GM23338 (cell line): ENCODE measurements around the gene ZNF397. TPM values are rescaled to one million over a fixed set of nuclear protein-coding genes. Genes with fewer than 3 reads are reported as not detected.

Source experiments
- ATAC-seq: fragments of 200-7000 bp; cut with Tn5 transposase; 3 replicates; pipeline ENCODE4 v1.9.1; 2020
- DNase-seq: peaks from one replicate; pipeline ENCODE4 v3.0.0-alpha.2; 2015; ENCODE audit warnings: low spot score
- H2AFZ ChIP-seq: fragments of 200-600 bp; sonication (generic); 2 replicates; pipeline ENCODE4 v1.8.0; 2016; ENCODE audit warnings: antibody characterized with exemption, mild to moderate bottlenecking, moderate library complexity
- H3F3A ChIP-seq: fragments of 200-600 bp; sonication (generic); replicated peaks from 2 replicates; pipeline ENCODE4 v1.8.0; 2017; ENCODE audit warnings: antibody characterized with exemption, mixed run types, low read depth
- H3K27ac ChIP-seq: fragments of 200-600 bp; sonication (generic); 2 replicates; pipeline ENCODE4 v1.6.1; 2016; ENCODE audit warnings: low read depth
- H3K27me3 ChIP-seq: fragments of 200-600 bp; sonication (generic); 2 replicates; pipeline ENCODE4 v1.8.0; 2016; ENCODE audit warnings: mild to moderate bottlenecking, mixed run types, moderate library complexity; ENCODE audit not compliant: insufficient read depth
- H3K36me3 ChIP-seq: fragments of 200-600 bp; sonication (generic); 2 replicates; pipeline ENCODE4 v1.8.0; 2016; ENCODE audit warnings: mild to moderate bottlenecking; ENCODE audit not compliant: insufficient read depth
- H3K4me1 ChIP-seq: fragments of 200-600 bp; sonication (generic); 2 replicates; pipeline ENCODE4 v1.8.0; 2016; ENCODE audit warnings: mild to moderate bottlenecking, moderate library complexity; ENCODE audit not compliant: insufficient read depth
- H3K4me2 ChIP-seq: fragments of 200-600 bp; sonication (generic); 2 replicates; pipeline ENCODE4 v1.7.1; 2017; ENCODE audit warnings: mixed run types
- H3K4me3 ChIP-seq: fragments of 200-600 bp; sonication (generic); 2 replicates; pipeline ENCODE4 v1.6.1; 2016; ENCODE audit warnings: mixed run types
- H3K79me2 ChIP-seq: fragments of 200-600 bp; sonication (generic); replicated peaks from 2 replicates; pipeline ENCODE4 v1.8.0; 2017; ENCODE audit warnings: mild to moderate bottlenecking; ENCODE audit not compliant: insufficient read depth
- H3K9me2 ChIP-seq: fragments of 200-600 bp; sonication (generic); 2 replicates; pipeline ENCODE4 v1.8.0; 2017; ENCODE audit not compliant: insufficient read depth
- H4K20me1 ChIP-seq: fragments of 200-600 bp; sonication (generic); replicated peaks from 2 replicates; pipeline ENCODE4 v1.8.0; 2017; ENCODE audit warnings: mild to moderate bottlenecking; ENCODE audit not compliant: insufficient read depth
- H3K27ac Mint-ChIP-seq: 2 replicates; pipeline ENCODE4 v1.8.0; 2020; ENCODE audit warnings: inconsistent platforms, mild to moderate bottlenecking, moderate library complexity, mixed read lengths
- H3K27me3 Mint-ChIP-seq: 3 replicates; pipeline ENCODE4 v1.8.0; 2022; ENCODE audit warnings: low read depth, mild to moderate bottlenecking, moderate library complexity, mixed read lengths, inconsistent platforms; ENCODE audit not compliant: insufficient read depth, poor library complexity
- H3K36me3 Mint-ChIP-seq: 3 replicates; pipeline ENCODE4 v1.8.0; 2021; ENCODE audit warnings: low read depth, mild to moderate bottlenecking, inconsistent platforms, moderate library complexity, mixed read lengths
- H3K4me1 Mint-ChIP-seq: 3 replicates; pipeline ENCODE4 v1.8.0; 2020; ENCODE audit warnings: mild to moderate bottlenecking, inconsistent platforms, mixed read lengths
- H3K4me3 Mint-ChIP-seq: 3 replicates; pipeline ENCODE4 v1.8.0; 2021; ENCODE audit warnings: moderate library complexity, mild to moderate bottlenecking, inconsistent platforms, mixed read lengths
- H3K9me3 Mint-ChIP-seq: 3 replicates; pipeline ENCODE4 v1.8.0; 2020; ENCODE audit warnings: moderate library complexity, mild to moderate bottlenecking, inconsistent platforms, mixed read lengths
- CREB1 ChIP-seq: fragments of 250-450 bp; sonication (Bioruptor Pico); IDR thresholded peaks from 2 replicates; pipeline ENCODE4 v1.5.0; 2020; ENCODE audit warnings: low read depth, mild to moderate bottlenecking, moderate library complexity
- EZH2phosphoT487 ChIP-seq: fragments of 200-600 bp; sonication (generic); IDR thresholded peaks from one replicate; pipeline ENCODE4 v1.8.1; 2018; ENCODE audit warnings: antibody characterized with exemption; ENCODE audit not compliant: unreplicated experiment
- JUNB ChIP-seq: IDR thresholded peaks from one replicate; pipeline ENCODE4 v1.6.1; 2016; ENCODE audit warnings: antibody characterized with exemption; ENCODE audit not compliant: unreplicated experiment
- NANOG ChIP-seq: IDR thresholded peaks from 2 replicates; pipeline ENCODE4 v1.6.1; 2016; ENCODE audit warnings: antibody characterized with exemption, borderline replicate concordance
- POLR2AphosphoS5 ChIP-seq: IDR thresholded peaks from 2 replicates; pipeline ENCODE4 v1.6.1; 2016; ENCODE audit warnings: antibody characterized with exemption, low read depth
- ZNF331 ChIP-seq: fragments of 250-450 bp; sonication (Bioruptor Pico); IDR thresholded peaks from 2 replicates; pipeline ENCODE4 v1.5.0; 2020; ENCODE audit warnings: low read depth, mild to moderate bottlenecking, moderate library complexity
- polyA plus RNA-seq: library from polyadenylated mRNA; unstranded; fragments of >200 nt; fragmentation: Nextera tagmentation; extraction: Ambion mirVana; gene quantifications from 2 replicates; pipeline ENCODE4 v1.2.1, GENCODE V29; 2016
- total RNA-seq: library from RNA; depleted of rRNA; stranded (reverse); fragments of >200 nt; shearing (Covaris generic); gene quantifications from 2 replicates; pipeline ENCODE4 v1.2.3, GENCODE V29; 2014
- TF ChIP-seq, protein P1 (sequence below), 2 experiments: fragments of 200-600 bp in 1 of 2; sonication (generic) in 1 of 2; conservative IDR thresholded peaks; 2 replicates each; pipeline versions ENCODE4 v1.5.1 to v1.6.1; 2016 to 2017; ENCODE audit warnings: antibody characterized with exemption in 2 of 2, low read depth in 2 of 2, mild to moderate bottlenecking in 2 of 2, moderate library complexity in 1 of 2
- TF ChIP-seq, protein P2 (sequence below): IDR thresholded peaks from one replicate; pipeline ENCODE4 v1.6.1; 2018; ENCODE audit warnings: antibody characterized with exemption; ENCODE audit not compliant: unreplicated experiment
- TF ChIP-seq, protein P3 (sequence below): IDR thresholded peaks from 2 replicates; pipeline ENCODE4 v1.6.1; 2016; ENCODE audit warnings: antibody characterized with exemption

The ZNF397 gene
- total and polyA plus RNA-seq, 2 experiments from 2014 or later, result 19.1 to 48.6 TPM

DNA sequence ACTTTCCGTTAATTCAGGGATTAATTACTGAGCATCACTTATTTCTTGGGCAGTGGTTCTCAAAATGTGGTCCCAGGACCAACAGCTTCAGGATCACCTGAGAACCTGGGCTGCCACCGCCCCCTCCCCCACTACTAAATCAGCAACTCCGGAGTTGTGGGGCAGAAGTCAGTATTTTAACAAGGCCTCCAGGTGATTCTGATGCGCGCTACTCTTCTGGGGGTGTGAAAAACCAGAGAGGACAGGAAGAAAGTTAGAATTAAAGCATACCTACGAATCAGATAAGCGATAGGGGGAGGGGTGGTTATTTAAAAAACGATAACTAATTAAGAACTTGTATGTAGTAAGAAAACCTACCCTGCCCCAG lies 48.9 kb downstream of the ZNF397 start:
- peaks cover 14% of the 10 kb centered on the region for H3K4me1 Mint-ChIP-seq
- Histone ChIP-seq H2AFZ (peak overlapping the region; percentile 88), H3K27ac (peak overlapping the region; percentile 98), H4K20me1 (no peaks in the 10 kb centered on the region; the same call in 1 of the 2 replicates), H3F3A (peaks cover 8% of the 10 kb centered on the region; the same call in 1 of the 2 replicates), H3K36me3 (no peaks in the 10 kb centered on the region; the same call in 1 of the 2 replicates), H3K9me2 (0 out of 2 replicates have a peak, but pooled peaks cover 5% of the 10 kb centered on the region), H3K4me3 (peak overlapping the region; percentile 81), H3K4me1 (peaks cover 13% of the 10 kb centered on the region), H3K79me2 (peaks cover 81% of the 10 kb centered on the region), H3K4me2 (peak overlapping the region; percentile 87), H3K27me3 (no peaks in the 10 kb centered on the region)
- peaks cover 25% of the 10 kb centered on the region for H3K9me3 Mint-ChIP-seq
- DNase-seq (peak; percentile 51), ATAC-seq (peak; percentile 66)
- H3K4me3 Mint-ChIP-seq, result peak overlapping the region; percentile 97
- peaks cover 40% of the 10 kb centered on the region; the same call in 2 of the 3 replicates for H3K36me3 Mint-ChIP-seq
- peaks cover 11% of the 10 kb centered on the region for H3K27me3 Mint-ChIP-seq
- TF ChIP-seq CREB1 (CRISPR knock-in tag) (no peak), ZNF331 (CRISPR knock-in tag) (no peak), EZH2phosphoT487 (no peak), POLR2AphosphoS5 (no peak), NANOG (no peak), JUNB (no peak)
- TF ChIP-seq, protein P1, sequence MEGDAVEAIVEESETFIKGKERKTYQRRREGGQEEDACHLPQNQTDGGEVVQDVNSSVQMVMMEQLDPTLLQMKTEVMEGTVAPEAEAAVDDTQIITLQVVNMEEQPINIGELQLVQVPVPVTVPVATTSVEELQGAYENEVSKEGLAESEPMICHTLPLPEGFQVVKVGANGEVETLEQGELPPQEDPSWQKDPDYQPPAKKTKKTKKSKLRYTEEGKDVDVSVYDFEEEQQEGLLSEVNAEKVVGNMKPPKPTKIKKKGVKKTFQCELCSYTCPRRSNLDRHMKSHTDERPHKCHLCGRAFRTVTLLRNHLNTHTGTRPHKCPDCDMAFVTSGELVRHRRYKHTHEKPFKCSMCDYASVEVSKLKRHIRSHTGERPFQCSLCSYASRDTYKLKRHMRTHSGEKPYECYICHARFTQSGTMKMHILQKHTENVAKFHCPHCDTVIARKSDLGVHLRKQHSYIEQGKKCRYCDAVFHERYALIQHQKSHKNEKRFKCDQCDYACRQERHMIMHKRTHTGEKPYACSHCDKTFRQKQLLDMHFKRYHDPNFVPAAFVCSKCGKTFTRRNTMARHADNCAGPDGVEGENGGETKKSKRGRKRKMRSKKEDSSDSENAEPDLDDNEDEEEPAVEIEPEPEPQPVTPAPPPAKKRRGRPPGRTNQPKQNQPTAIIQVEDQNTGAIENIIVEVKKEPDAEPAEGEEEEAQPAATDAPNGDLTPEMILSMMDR (conservative IDR thresholded peaks at IDR 0.05; ENCODE audit: low read depth in 2 of 2), result no peak
- TF ChIP-seq, protein P2, sequence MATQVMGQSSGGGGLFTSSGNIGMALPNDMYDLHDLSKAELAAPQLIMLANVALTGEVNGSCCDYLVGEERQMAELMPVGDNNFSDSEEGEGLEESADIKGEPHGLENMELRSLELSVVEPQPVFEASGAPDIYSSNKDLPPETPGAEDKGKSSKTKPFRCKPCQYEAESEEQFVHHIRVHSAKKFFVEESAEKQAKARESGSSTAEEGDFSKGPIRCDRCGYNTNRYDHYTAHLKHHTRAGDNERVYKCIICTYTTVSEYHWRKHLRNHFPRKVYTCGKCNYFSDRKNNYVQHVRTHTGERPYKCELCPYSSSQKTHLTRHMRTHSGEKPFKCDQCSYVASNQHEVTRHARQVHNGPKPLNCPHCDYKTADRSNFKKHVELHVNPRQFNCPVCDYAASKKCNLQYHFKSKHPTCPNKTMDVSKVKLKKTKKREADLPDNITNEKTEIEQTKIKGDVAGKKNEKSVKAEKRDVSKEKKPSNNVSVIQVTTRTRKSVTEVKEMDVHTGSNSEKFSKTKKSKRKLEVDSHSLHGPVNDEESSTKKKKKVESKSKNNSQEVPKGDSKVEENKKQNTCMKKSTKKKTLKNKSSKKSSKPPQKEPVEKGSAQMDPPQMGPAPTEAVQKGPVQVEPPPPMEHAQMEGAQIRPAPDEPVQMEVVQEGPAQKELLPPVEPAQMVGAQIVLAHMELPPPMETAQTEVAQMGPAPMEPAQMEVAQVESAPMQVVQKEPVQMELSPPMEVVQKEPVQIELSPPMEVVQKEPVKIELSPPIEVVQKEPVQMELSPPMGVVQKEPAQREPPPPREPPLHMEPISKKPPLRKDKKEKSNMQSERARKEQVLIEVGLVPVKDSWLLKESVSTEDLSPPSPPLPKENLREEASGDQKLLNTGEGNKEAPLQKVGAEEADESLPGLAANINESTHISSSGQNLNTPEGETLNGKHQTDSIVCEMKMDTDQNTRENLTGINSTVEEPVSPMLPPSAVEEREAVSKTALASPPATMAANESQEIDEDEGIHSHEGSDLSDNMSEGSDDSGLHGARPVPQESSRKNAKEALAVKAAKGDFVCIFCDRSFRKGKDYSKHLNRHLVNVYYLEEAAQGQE, result no peak
- TF ChIP-seq, protein P3, sequence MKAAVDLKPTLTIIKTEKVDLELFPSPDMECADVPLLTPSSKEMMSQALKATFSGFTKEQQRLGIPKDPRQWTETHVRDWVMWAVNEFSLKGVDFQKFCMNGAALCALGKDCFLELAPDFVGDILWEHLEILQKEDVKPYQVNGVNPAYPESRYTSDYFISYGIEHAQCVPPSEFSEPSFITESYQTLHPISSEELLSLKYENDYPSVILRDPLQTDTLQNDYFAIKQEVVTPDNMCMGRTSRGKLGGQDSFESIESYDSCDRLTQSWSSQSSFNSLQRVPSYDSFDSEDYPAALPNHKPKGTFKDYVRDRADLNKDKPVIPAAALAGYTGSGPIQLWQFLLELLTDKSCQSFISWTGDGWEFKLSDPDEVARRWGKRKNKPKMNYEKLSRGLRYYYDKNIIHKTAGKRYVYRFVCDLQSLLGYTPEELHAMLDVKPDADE, result no peak
- peak overlapping the region; percentile 97 for H3K27ac Mint-ChIP-seq
